Measurements from ENCODE around the gene DRAXIN. TPM values are rescaled to one million over a fixed set of nuclear protein-coding genes. Genes with fewer than 3 reads are reported as not detected.
A peak's percentile ranks its signal among the peaks of the same experiment; 100 is the strongest.

DRAXIN gene
- total RNA-seq, 2 donors from 2014 or later, result 0.05 to 0.51 TPM

- Histone ChIP-seq H3K27me3 (replicated peaks; ENCODE audit: insufficient read depth) (no peaks in the 10 kb centered on the region), H3K4me1 (replicated peaks) (peaks cover 10% of the 10 kb centered on the region), H3K36me3 (no peaks in the 10 kb centered on the region), H3K27ac (no peak overlapping the region), H3K9me3 (no peaks in the 10 kb centered on the region), H3K4me3 (no peak overlapping the region)
- no peak for TF ChIP-seq CTCF (IDR thresholded peaks at IDR 0.05)
- TF ChIP-seq POLR2A (IDR thresholded peaks at IDR 0.05), result no peak
- TF ChIP-seq POLR2AphosphoS5 (IDR thresholded peaks at IDR 0.05), result no peak
- intact Hi-C loops (cut with DNase I), result no loop called here
- no peak for DNase-seq (ENCODE audit: low spot score)
- 83% methylated on average over 5 of the region's 5 CpGs for WGBS
Observed at GRCh38 chr1:11725616-11726015, 34.1 kb downstream of the DRAXIN start.

- Histone ChIP-seq H3K36me3 (no peaks in the 10 kb centered on the region), H3K27me3 (replicated peaks; ENCODE audit: insufficient read depth) (no peaks in the 10 kb centered on the region), H3K27ac (no peak overlapping the region), H3K4me3 (no peak overlapping the region), H3K9me3 (no peaks in the 10 kb centered on the region), H3K4me1 (replicated peaks) (peaks cover 15% of the 10 kb centered on the region)
- TF ChIP-seq POLR2A (IDR thresholded peaks at IDR 0.05) (no peak), POLR2AphosphoS5 (IDR thresholded peaks at IDR 0.05) (no peak), CTCF (IDR thresholded peaks at IDR 0.05) (no peak)
- intact Hi-C loops (cut with DNase I), result no loop called here
- DNase-seq (ENCODE audit: low spot score), result no peak
- 92% methylated on average over 4 of the region's 4 CpGs for WGBS
Observed at GRCh38 chr1:11727119-11727518, 35.6 kb downstream of the DRAXIN start.

GRCh38 chr1:11728126-11728806 lies 36.8 kb downstream of the DRAXIN start:
- intact Hi-C loops (cut with DNase I), result no loop called here

GRCh38 chr1:11729155-11729497 lies 37.6 kb downstream of the DRAXIN start:
- intact Hi-C loops (cut with DNase I), result no loop called here
- no peaks in the 10 kb centered on the region for H3K36me3 ChIP-seq
- no peak for DNase-seq (ENCODE audit: low spot score)
- peaks cover 20% of the 10 kb centered on the region for H3K4me1 ChIP-seq (replicated peaks)
- 94% methylated on average over 11 of the region's 11 CpGs for WGBS
- TF ChIP-seq CTCF (IDR thresholded peaks at IDR 0.05), result no peak
- TF ChIP-seq POLR2A (IDR thresholded peaks at IDR 0.05), result no peak
- TF ChIP-seq POLR2AphosphoS5 (IDR thresholded peaks at IDR 0.05), result no peak
- H3K9me3 ChIP-seq, result no peaks in the 10 kb centered on the region
- no peak overlapping the region for H3K27ac ChIP-seq
- H3K27me3 ChIP-seq (replicated peaks; ENCODE audit: insufficient read depth), result no peaks in the 10 kb centered on the region
- no peak overlapping the region for H3K4me3 ChIP-seq

More at GRCh38 chr1:11728126-11728806, 36.8 kb downstream of the DRAXIN start:
- WGBS, result 96% methylated on average over 4 of the region's 4 CpGs
- no peak for DNase-seq (ENCODE audit: low spot score)
- Histone ChIP-seq H3K27ac (no peak overlapping the region), H3K36me3 (no peaks in the 10 kb centered on the region), H3K4me3 (no peak overlapping the region), H3K4me1 (replicated peaks) (peaks cover 20% of the 10 kb centered on the region), H3K27me3 (replicated peaks; ENCODE audit: insufficient read depth) (no peaks in the 10 kb centered on the region), H3K9me3 (no peaks in the 10 kb centered on the region)
- no peak for TF ChIP-seq CTCF (IDR thresholded peaks at IDR 0.05)
- peak; percentile 11 for TF ChIP-seq POLR2AphosphoS5 (IDR thresholded peaks at IDR 0.05)
